Measurements from ENCODE around the gene CCDC57. TPM values are rescaled to one million over a fixed set of nuclear protein-coding genes. Genes with fewer than 3 reads are reported as not detected.
"Not testable (repeated sequence)": the region's sequence is repeated elsewhere in the genome, so short reads cannot be mapped to it uniquely, and the experiment has no call there.

CCDC57 gene
- total RNA-seq, 1 donor from 2014 or later = 24.7 TPM

GRCh38 chr17:82179412-82179811 is 33.2 kb downstream of the CCDC57 start:
- DNase-seq (ENCODE audit: low spot score) = no peak

- no peak for DNase-seq (ENCODE audit: low spot score)
Measured at GRCh38 chr17:82178499-82179261, 34.0 kb downstream of the CCDC57 start.

GRCh38 chr17:82177761-82178498 is 34.7 kb downstream of the CCDC57 start:
- DNase-seq (ENCODE audit: low spot score) = no peak

GRCh38 chr17:82177276-82177675 is 35.4 kb downstream of the CCDC57 start:
- DNase-seq (ENCODE audit: low spot score) = no peak

- no peak for DNase-seq (ENCODE audit: low spot score)
Measured at GRCh38 chr17:82175951-82176350, 36.7 kb downstream of the CCDC57 start.

- DNase-seq (ENCODE audit: low spot score) = no peak
Measured at GRCh38 chr17:82175201-82175600, 37.4 kb downstream of the CCDC57 start.

GRCh38 chr17:82174042-82174857 is 38.4 kb downstream of the CCDC57 start:
- not testable (repeated sequence) for DNase-seq (ENCODE audit: low spot score)

- DNase-seq (ENCODE audit: low spot score) = no peak
Measured at GRCh38 chr17:82173351-82174041, 39.1 kb downstream of the CCDC57 start.

GRCh38 chr17:82172486-82173160 is 40.0 kb downstream of the CCDC57 start:
- no peak for DNase-seq (ENCODE audit: low spot score)

GRCh38 chr17:82171750-82172375 is 40.8 kb downstream of the CCDC57 start:
- no peak for DNase-seq (ENCODE audit: low spot score)

GRCh38 chr17:82170412-82170961 is 42.2 kb downstream of the CCDC57 start:
- DNase-seq (ENCODE audit: low spot score) = no peak

GRCh38 chr17:82168568-82168967 is 44.1 kb downstream of the CCDC57 start:
- DNase-seq (ENCODE audit: low spot score) = no peak

- no peak for DNase-seq (ENCODE audit: low spot score)
Measured at GRCh38 chr17:82167028-82167427, 45.6 kb downstream of the CCDC57 start.

GRCh38 chr17:82164853-82165252 is 47.8 kb downstream of the CCDC57 start:
- DNase-seq (ENCODE audit: low spot score) = no peak

- no peak for DNase-seq (ENCODE audit: low spot score)
Measured at GRCh38 chr17:82161216-82161615, 51.4 kb downstream of the CCDC57 start.

GRCh38 chr17:82160075-82160474 is 52.6 kb downstream of the CCDC57 start:
- no peak for DNase-seq (ENCODE audit: low spot score)

- no peak for DNase-seq (ENCODE audit: low spot score)
Measured at GRCh38 chr17:82158825-82159224, 53.8 kb downstream of the CCDC57 start.

GRCh38 chr17:82157046-82158035 is 55.3 kb downstream of the CCDC57 start:
- no peak for DNase-seq (ENCODE audit: low spot score)
